ENCODE data around the gene PCDHA10. TPM values are rescaled to one million over a fixed set of nuclear protein-coding genes. Genes with fewer than 3 reads are reported as not detected.
"Not testable (repeated sequence)": the region's sequence is repeated elsewhere in the genome, so short reads cannot be mapped to it uniquely, and the experiment has no call there.

Gene PCDHA10
- 1 to 10 TPM in 1 of 2 donors, under 1 TPM in 1; 0.47 to 1.7 TPM for total RNA-seq
- under 1 TPM; 0.14 to 0.65 (median 0.39) TPM for polyA plus RNA-seq (ENCODE audit: insufficient read length in 6 of 6)
- long read RNA-seq, donor 1, result 0 reads
- long read RNA-seq, donor 2, result 0 reads
- long read RNA-seq, donor 3, full-length matches to known transcripts, result 1 of 1 reads
- long read RNA-seq, donor 3, partial matches to known transcripts, result 0 of 1 reads
- long read RNA-seq, donor 3, other reads (novel, unspliced or antisense), result 0 of 1 reads
- long read RNA-seq, donor 4, full-length matches to known transcripts, result 1 of 1 reads
- long read RNA-seq, donor 4, partial matches to known transcripts, result 0 of 1 reads
- long read RNA-seq, donor 4, other reads (novel, unspliced or antisense), result 0 of 1 reads
- long read RNA-seq, donor 5, result 0 reads
- long read RNA-seq, donor 6, full-length matches to known transcripts, result 1 of 1 reads
- long read RNA-seq, donor 6, partial matches to known transcripts, result 0 of 1 reads
- long read RNA-seq, donor 6, other reads (novel, unspliced or antisense), result 0 of 1 reads
- long read RNA-seq, donor 7, result 0 reads
- long read RNA-seq, donor 8, result 0 reads
- long read RNA-seq, donor 9, result 0 reads
- long read RNA-seq, donor 10, result 0 reads
- long read RNA-seq, donor 11, full-length matches to known transcripts, result 11 of 11 reads
- long read RNA-seq, donor 11, partial matches to known transcripts, result 0 of 11 reads
- long read RNA-seq, donor 11, other reads (novel, unspliced or antisense), result 0 of 11 reads
- long read RNA-seq, donor 12, full-length matches to known transcripts, result 1 of 1 reads
- long read RNA-seq, donor 12, partial matches to known transcripts, result 0 of 1 reads
- long read RNA-seq, donor 12, other reads (novel, unspliced or antisense), result 0 of 1 reads

- intact Hi-C loops (cut with DNase I), result no loop called here
- H3K27ac ChIP-seq, result no peak within 1 kb of the TSS
- H3K4me3 ChIP-seq, result no peak within 1 kb of the TSS
- ATAC-seq, result no peak
- H3K4me1 ChIP-seq, result no peaks in the 10 kb centered on the region
- H3K36me3 ChIP-seq, result no peaks in the 10 kb centered on the region
- TF ChIP-seq CTCF (IDR thresholded peaks at IDR 0.05), result no peak
- peak in 1 of 4 donors; percentile 13 for DNase-seq
- H3K27me3 ChIP-seq, result peaks cover 0 to 12% of the 10 kb centered on the region in 2 donors
- H3K9me3 ChIP-seq, result peaks cover 0 to 18% of the 10 kb centered on the region in 2 donors
Observed at GRCh38 chr5:140855772-140856674, at the start of gene PCDHA10. TSS of gene PCDHA10 (plus strand) at chr5:140855897. CDS start at chr5:140856049, 152 bp downstream.

DNA sequence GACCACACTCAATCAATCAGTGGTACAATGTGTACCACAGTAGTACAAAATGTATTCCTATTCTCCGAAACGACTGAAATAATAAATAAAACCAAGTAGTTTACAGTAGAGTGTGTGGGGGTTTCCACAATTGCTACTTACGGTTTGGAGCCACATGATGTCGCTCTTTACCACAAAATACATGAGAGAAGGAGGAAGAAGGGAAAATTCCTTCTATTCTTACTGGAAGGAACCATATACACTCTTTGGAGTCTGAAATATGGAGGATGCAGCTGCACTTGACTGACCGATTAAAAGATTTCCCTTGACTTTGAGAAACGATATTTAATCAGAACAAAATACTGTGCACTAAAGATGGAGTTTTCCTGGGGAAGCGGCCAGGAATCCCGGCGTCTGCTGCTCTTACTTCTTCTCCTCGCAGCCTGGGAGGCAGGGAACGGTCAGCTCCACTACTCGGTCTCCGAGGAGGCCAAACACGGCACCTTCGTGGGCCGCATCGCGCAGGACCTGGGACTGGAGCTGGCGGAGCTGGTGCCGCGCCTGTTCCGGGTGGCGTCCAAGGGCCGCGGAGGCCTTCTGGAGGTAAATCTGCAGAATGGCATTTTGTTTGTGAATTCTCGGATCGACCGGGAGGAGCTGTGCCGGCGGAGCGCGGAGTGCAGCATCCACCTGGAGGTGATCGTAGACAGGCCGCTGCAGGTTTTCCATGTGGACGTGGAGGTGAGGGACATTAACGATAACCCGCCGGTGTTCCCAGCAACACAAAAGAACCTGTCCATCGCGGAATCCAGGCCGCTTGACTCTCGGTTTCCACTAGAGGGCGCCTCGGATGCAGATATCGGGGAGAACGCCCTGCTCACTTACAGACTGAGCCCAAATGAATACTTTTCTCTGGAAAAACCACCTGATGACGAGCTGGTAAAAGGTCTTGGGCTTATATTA, 48.6 kb upstream of the PCDHA10 start, which contains the start of gene PCDHA4:
Gene PCDHA4, plus strand, starts transcription at position 235 of the 942 bp plus-strand sequence.
- peak; percentile 21 to 28 for TF ChIP-seq CTCF (IDR thresholded peaks at IDR 0.05)

DNA sequence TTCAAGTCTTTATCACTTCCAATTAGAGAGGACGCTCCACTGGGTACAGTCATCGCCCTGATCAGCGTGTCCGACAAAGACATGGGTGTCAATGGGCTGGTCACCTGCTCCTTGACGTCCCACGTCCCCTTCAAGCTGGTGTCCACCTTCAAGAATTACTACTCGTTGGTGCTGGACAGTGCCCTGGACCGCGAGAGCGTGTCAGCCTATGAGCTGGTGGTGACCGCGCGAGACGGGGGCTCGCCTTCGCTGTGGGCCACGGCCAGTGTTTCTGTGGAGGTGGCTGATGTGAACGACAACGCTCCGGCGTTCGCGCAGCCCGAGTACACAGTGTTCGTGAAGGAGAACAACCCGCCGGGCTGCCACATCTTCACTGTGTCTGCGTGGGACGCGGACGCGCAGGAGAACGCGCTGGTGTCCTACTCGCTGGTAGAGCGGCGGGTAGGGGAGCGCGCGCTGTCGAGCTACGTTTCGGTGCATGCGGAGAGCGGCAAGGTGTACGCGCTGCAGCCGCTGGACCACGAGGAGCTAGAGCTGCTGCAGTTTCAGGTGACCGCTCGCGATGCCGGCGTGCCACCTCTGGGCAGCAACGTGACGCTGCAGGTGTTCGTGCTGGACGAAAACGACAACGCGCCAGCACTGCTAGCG, 47.3 kb upstream of the PCDHA10 start:
- Histone ChIP-seq H3K9me3 (peaks cover 0 to 59% of the 10 kb centered on the region in 2 donors), H3K27me3 (peaks cover 0 to 23% of the 10 kb centered on the region in 2 donors)
- intact Hi-C loops (cut with DNase I); H3K4me3 ChIP-seq; H3K36me3 ChIP-seq; H3K4me1 ChIP-seq; ATAC-seq; H3K27ac ChIP-seq: not testable (repeated sequence)
- peak in 1 of 4 donors; percentile 72 for DNase-seq

More for the DNA sequence above, 48.6 kb upstream of the PCDHA10 start, which contains the start of gene PCDHA4:
- H3K4me3 ChIP-seq, result no peak within 1 kb of the TSS
- intact Hi-C loops (cut with DNase I), result no loop called here
- peaks cover 0 to 36% of the 10 kb centered on the region in 2 donors for H3K27me3 ChIP-seq
- H3K4me1 ChIP-seq, result no peaks in the 10 kb centered on the region
- ATAC-seq, result peak; percentile 71
- no peaks in the 10 kb centered on the region for H3K36me3 ChIP-seq
- peaks cover 0 to 67% of the 10 kb centered on the region in 2 donors for H3K9me3 ChIP-seq
- DNase-seq, result no peak
- H3K27ac ChIP-seq, result no peak within 1 kb of the TSS

GRCh38 chr5:140808889-140809291, 46.8 kb upstream of the PCDHA10 start:
- intact Hi-C loops (cut with DNase I), result no loop called here
- Histone ChIP-seq H3K27ac (no peak overlapping the region), H3K27me3 (peaks cover 0 to 21% of the 10 kb centered on the region in 2 donors), H3K9me3 (peaks cover 0 to 58% of the 10 kb centered on the region in 2 donors), H3K4me3 (no peak overlapping the region), H3K36me3 (no peaks in the 10 kb centered on the region), H3K4me1 (no peaks in the 10 kb centered on the region)
- TF ChIP-seq CTCF (IDR thresholded peaks at IDR 0.05), result no peak
- DNase-seq (peak in 1 of 4 donors; percentile 77), ATAC-seq (no peak)
